Neuron (in vitro differentiated cells): Measurements from ENCODE around the gene AHCY.

Experiments used
- H2AFZ ChIP-seq: one replicate; pipeline ENCODE4 v1.6.1; 2013; ENCODE audit warnings: low read depth, mild to moderate bottlenecking, inconsistent platforms, low read length, moderate library complexity
- H3K27me3 ChIP-seq: one replicate; pipeline ENCODE4 v1.6.1; 2013; ENCODE audit warnings: low read length; ENCODE audit not compliant: insufficient read depth
- H3K36me3 ChIP-seq: one replicate; pipeline ENCODE4 v1.6.1; 2013; ENCODE audit warnings: low read length; ENCODE audit not compliant: insufficient read depth
- H3K4me1 ChIP-seq: one replicate; pipeline ENCODE4 v1.6.1; 2013; ENCODE audit warnings: low read length; ENCODE audit not compliant: insufficient read depth
- H3K4me3 ChIP-seq: 2 replicates; pipeline ENCODE4 v1.5.1; 2013; ENCODE audit warnings: mild to moderate bottlenecking, low read length, moderate library complexity
- H3K9me3 ChIP-seq: one replicate; pipeline ENCODE4 v1.6.1; 2013; ENCODE audit warnings: low read length

The AHCY gene

DNA sequence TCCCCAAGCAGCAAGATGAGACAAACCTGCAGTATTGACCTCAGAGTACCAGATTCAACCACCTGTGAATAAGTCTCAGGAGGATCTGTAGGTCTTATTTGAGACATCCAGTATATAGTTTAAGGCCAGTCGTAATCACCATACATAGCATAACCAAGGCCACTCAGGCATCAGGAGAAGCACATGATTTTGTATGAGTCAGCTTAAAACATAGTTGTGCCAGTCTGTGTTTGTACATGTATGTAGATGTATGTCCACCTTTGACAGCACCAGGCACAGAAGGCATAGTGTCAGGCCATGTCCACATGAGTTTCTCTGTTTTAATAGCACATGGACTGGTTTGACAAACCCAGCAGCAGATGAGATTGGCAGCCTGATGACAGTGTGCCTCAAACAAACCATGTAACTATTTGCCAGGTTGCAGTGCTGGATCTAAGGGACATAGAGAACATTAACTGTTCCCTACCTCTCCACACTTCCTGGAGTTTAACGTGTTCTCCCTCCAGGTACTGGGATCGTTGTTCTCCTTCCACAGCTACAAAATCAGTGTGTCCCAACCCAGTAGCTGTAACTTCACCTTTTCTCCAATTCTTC is 70.6 kb downstream of the AHCY start:
- no peaks in the 10 kb centered on the region for H3K9me3 ChIP-seq
- no peak overlapping the region for H2AFZ ChIP-seq
- no peaks in the 10 kb centered on the region for H3K27me3 ChIP-seq
- no peaks in the 10 kb centered on the region for H3K4me1 ChIP-seq
- no peak overlapping the region for H3K4me3 ChIP-seq
- no peaks in the 10 kb centered on the region for H3K36me3 ChIP-seq

DNA sequence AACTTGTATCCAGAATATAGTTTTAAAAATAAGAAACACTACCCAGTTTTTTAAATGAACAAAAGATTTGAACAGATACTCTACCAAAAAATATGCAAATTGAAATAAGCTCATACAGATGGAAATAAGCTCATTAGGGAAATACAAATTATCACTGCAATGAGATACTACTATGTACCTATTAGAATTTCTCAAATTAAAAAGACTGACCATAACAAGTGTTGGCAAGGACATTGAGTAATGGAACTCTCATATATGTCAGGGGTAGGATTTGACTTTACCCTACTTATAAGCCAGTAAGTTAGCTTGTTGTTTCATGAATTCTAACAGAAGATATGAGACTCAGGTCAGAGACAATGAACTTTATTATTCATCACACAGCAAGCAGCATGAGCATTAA is 71.5 kb downstream of the AHCY start:
- no peaks in the 10 kb centered on the region for H3K9me3 ChIP-seq
- H3K27me3 ChIP-seq = no peaks in the 10 kb centered on the region
- no peak overlapping the region for H2AFZ ChIP-seq
- H3K4me3 ChIP-seq = no peak overlapping the region
- no peaks in the 10 kb centered on the region for H3K4me1 ChIP-seq
- no peaks in the 10 kb centered on the region for H3K36me3 ChIP-seq
